GM21529 (cell line): ENCODE measurements around the gene NUDT4B.
"Not testable (repeated sequence)": the region's sequence is repeated elsewhere in the genome, so short reads cannot be mapped to it uniquely, and the experiment has no call there.

Source experiments
- ATAC-seq: cut with Tn5 transposase; IDR thresholded peaks from one replicate; pipeline ENCODE4 v1.9.1; 2021; ENCODE audit not compliant: unreplicated experiment

Gene NUDT4B

DNA sequence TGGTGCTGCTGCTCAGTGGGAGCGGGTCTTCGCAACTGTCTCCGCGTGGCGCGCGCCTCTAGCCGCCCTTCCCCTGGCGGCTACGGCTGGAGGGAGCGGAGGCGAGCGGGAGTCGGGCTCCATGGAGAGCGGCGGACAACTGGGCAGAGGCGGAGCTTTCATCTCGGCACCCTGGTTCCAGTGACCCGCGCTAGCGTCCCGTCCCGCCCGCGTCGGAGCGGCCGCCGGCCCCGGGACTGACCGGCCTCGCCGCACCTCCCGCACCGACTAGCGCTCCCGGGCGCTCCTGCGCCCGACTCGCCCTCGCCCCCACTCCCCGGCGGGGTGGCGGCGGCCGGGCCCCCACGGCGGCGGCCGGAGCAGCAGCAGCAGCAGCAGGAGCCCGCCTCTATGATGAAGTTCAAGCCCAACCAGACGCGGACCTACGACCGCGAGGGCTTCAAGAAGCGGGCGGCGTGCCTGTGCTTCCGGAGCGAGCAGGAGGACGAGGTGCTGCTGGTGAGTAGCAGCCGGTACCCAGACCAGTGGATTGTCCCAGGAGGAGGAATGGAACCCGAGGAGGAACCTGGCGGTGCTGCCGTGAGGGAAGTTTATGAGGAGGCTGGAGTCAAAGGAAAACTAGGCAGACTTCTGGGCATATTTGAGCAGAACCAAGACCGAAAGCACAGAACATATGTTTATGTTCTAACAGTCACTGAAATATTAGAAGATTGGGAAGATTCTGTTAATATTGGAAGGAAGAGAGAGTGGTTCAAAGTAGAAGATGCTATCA is at the start of gene NUDT4B:
Gene NUDT4B, plus strand, starts transcription at position 212 of the 772 bp plus-strand sequence. Its CDS starts 179 bp downstream, at position 391.
- ATAC-seq: peak; percentile 34

DNA sequence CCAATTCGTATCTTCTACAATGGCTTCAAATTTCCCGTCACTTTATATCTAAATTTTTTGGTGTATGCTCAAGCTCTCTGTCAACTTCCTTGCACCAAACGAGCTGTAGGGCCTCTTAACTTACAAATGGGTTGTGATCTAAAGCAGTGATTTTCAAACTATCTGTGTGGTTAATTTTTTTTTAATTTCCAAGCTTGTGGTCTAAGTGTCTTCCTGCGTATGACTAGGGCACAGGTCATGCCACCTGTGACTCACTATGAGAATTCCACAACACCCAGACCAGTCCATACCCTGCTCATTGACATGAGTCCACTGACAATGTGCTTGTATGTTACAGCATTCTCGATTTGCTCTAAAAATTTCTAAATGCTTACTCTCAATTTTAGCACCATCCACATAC is 49.2 kb upstream of the NUDT4B start:
- not testable (repeated sequence) for ATAC-seq

DNA sequence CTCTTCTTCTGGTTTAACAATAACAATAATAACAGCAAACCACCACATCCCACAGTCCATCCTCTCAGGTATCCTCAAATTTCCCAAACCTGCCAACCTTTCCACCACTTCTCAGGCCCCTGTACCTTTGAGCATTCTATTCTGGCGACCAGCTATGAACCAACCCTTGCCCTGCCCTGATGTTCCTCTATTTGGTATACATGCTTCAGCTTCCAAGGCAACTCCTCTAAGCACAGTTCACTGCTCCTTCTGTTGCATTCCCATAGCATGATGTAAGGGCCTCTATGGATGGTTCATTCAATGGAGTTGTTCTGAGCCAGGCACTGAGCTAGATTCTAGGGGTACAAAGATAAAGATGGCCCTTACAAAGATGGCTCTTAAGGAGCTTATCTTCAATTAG is 46.3 kb upstream of the NUDT4B start:
- not testable (repeated sequence) for ATAC-seq

- ATAC-seq: not testable (repeated sequence)
Observed at GRCh38 chr1:148703973-148704591, 44.5 kb upstream of the NUDT4B start.

GRCh38 chr1:148705316-148705948 is 43.1 kb upstream of the NUDT4B start:
- not testable (repeated sequence) for ATAC-seq

GRCh38 chr1:148708779-148709333 is 39.7 kb upstream of the NUDT4B start:
- ATAC-seq: not testable (repeated sequence)

GRCh38 chr1:148710772-148711523 is 37.6 kb upstream of the NUDT4B start:
- not testable (repeated sequence) for ATAC-seq

DNA sequence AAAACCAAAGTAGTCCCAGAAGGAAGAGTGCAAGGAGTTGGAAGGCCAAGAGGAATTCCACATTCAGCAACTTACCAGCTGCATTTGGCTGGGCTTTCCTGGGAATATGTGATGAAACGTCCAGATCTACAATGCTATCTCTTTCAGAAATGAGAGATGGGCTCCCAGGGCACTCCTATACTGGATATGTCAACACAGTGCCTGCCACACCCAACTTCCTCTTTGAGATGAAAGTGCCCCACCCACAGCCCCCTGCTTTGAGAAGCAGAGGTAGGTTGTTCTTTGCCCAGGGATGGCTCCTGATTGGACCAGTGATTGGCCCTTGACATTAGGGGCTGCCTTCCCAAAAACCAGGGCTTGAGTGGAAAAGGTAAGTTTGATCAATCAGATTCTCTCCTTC is 36.2 kb upstream of the NUDT4B start:
- ATAC-seq: not testable (repeated sequence)

GRCh38 chr1:148715518-148715917 is 33.1 kb upstream of the NUDT4B start:
- not testable (repeated sequence) for ATAC-seq

DNA sequence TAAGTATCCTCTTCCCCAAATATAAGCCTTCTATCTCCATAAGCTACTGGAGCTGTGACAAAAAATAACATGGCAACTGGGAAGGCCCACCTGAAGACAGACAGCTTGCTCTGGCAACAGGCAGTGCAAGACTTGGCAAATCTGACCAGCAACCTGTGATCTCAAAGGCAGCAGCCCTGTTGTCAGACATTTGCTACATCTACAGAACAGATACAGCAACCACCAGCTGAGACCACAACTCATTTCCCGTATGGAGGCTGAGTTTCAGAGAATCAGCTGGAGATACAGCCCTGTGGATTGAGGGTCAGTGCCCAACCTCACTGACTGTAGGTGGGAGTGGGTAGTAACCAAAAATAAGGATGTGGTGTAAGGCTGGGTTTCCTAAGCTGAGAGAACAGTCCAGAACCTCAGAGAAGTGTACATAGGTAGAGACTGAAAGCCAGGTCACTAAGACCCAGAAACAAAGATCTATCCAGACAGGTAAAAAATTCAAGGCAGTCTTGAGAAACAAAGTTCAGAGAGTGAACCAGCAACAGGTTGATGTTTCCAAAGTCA is 31.5 kb upstream of the NUDT4B start:
- not testable (repeated sequence) for ATAC-seq

DNA sequence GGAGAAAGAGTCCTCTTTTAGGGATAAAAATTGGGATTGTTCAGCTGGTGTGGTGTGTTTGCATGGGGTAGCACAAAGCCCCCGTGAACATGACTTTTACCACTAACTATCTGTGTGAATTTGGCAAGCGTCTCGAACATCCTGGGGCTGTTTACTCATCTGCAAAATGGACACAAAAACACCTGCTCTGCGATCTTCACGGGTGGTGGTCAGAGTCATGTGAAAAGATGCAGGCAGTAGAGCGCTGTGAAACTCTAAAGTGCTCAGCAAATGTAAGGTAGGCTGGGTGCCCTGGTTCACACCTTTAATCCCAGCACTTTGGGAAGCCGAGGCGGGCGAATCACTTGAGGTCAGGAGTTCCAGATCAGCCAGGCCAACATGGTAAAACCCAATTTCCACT is 27.7 kb upstream of the NUDT4B start:
- ATAC-seq: not testable (repeated sequence)

DNA sequence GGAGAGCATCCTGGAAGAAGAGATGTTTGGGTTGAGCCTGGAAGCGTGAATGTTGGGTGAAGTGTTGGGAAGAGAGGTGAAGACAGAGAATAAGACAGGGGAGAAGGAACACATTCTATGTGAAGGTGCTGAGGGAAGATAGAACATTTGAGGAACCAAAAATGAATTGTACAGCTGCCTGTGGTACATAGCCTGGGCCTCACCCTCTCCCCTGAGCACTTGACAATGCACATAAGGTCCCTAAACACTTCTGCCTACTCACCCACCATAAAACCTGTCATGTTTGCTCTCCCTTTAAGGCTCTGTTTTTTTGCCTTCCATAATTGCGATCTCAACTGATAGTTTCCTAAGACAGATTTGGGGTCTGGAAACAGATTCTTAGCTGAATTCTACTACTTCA is 25.8 kb upstream of the NUDT4B start:
- not testable (repeated sequence) for ATAC-seq

- ATAC-seq: not testable (repeated sequence)
Observed at GRCh38 chr1:148723515-148723914, 25.1 kb upstream of the NUDT4B start.

- ATAC-seq: not testable (repeated sequence)
Observed at GRCh38 chr1:148724872-148725271, 23.7 kb upstream of the NUDT4B start.

GRCh38 chr1:148727862-148728261 is 20.7 kb upstream of the NUDT4B start:
- ATAC-seq: not testable (repeated sequence)

DNA sequence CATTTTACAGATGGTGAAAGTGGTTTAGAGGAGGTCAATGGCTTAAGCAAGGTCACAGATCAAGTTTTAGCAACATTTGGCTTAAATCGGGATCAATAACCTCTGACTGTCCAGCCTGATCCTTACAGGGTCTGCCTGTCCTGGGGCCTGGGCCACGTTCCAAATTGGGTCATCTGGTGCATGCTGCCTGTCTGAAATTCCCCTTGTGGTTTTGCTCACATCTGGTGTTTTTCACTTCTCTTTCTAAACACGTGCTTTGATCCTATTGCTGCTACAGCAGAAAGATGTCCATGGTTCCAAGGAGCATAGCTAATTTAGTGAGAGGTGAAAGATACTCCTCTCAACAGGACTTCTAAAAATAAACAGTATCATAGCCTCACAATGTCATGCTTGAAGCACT is 19.4 kb upstream of the NUDT4B start:
- ATAC-seq: peak; percentile 74

DNA sequence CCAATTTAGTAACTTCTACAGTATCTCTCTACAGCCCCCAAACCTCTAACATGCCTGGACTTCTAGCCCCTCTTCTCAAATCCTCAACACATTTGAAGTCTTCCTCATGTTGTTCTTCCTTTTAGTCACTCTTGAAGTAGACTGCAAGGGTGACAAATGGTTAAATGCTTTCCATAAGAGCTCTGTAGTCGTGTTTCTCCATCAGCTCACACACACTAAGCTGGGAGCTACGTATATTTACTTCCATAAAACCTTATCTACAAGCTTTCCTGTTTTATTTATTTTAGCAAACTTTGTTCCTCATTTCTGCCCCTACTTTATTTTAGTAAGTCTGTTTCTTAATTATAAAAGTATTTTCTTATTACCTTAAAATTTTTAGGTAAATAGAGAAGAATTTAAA is 19.0 kb upstream of the NUDT4B start:
- not testable (repeated sequence) for ATAC-seq

GRCh38 chr1:148732277-148732676 is 16.3 kb upstream of the NUDT4B start:
- ATAC-seq: not testable (repeated sequence)

GRCh38 chr1:148733585-148734310 is 14.8 kb upstream of the NUDT4B start:
- peak; percentile 78 for ATAC-seq

DNA sequence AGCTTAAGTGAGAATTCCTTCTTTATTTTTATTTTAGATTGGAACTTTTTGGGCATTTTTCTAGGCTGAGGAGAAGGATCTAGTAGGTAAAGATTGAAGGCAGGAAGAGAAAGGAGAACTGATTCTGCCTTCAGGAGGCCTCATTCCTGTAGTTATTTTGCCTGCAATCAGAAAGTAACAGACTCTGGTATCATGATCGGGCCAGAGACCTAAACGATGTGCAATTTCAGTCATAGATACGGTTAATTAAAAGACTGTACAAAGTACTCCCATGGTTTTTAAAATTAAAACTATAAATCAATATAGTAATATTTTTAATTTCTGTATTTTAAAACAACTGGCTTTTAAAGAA is 14.3 kb upstream of the NUDT4B start:
- ATAC-seq: peak; percentile 54
